Prostate gland (tissue), 2 donors: Measurements from ENCODE around the gene AEN. TPM values are rescaled to one million over a fixed set of nuclear protein-coding genes. Genes with fewer than 3 reads are reported as not detected.

Experiments used
- DNase-seq: peaks from one replicate; pipeline ENCODE4 v3.0.0-alpha.2; 2019; ENCODE audit warnings: low spot score
- H3K27ac ChIP-seq, 2 donors: fragments of 200-600 bp; sonication (generic); 2 replicates each; pipeline ENCODE4 v1.5.1; 2017 to 2019
- H3K27me3 ChIP-seq: fragments of 200-600 bp; sonication (generic); replicated peaks from 2 replicates; pipeline ENCODE4 v1.5.1; 2019; ENCODE audit not compliant: insufficient read depth
- H3K36me3 ChIP-seq, 2 donors: fragments of 200-600 bp; sonication (generic); 1 replicate in 1 of 2; 2 replicates in 1 of 2; pipeline versions ENCODE4 v1.5.1 to v1.8.1; 2017 to 2019
- H3K4me1 ChIP-seq: fragments of 200-600 bp; sonication (generic); replicated peaks from 2 replicates; pipeline ENCODE4 v1.5.1; 2019
- H3K4me3 ChIP-seq, 2 donors: fragments of 200-600 bp; sonication (generic); 2 replicates each; pipeline ENCODE4 v1.5.1; 2017 to 2019
- H3K9me3 ChIP-seq: fragments of 200-600 bp; sonication (generic); 2 replicates; pipeline ENCODE4 v1.5.1; 2017
- CTCF ChIP-seq, 4 experiments: fragments of 200-600 bp in 2 of 4; fragments of 450-650 bp in 2 of 4; sonication (generic) in 2 of 4; IDR thresholded peaks; 1 replicate in 3 of 4; 2 replicates in 1 of 4; pipeline ENCODE4 v1.5.1; 2016 to 2019; ENCODE audit warnings: antibody characterized with exemption in 4 of 4, mild to moderate bottlenecking in 2 of 4, moderate library complexity in 2 of 4
- POLR2A ChIP-seq: fragments of 450-650 bp; IDR thresholded peaks from one replicate; pipeline ENCODE4 v1.6.1; 2016; ENCODE audit warnings: antibody characterized with exemption, mild to moderate bottlenecking
- POLR2AphosphoS5 ChIP-seq: sonication (generic); formaldehyde crosslinking; IDR thresholded peaks from one replicate; pipeline ENCODE4 v1.6.1; 2017; ENCODE audit warnings: antibody characterized with exemption
- WGBS: methylation state at CpG from one replicate; pipeline ENCODE4 v1.1.5; 2018; 5-methylcytosine and 5-hydroxymethylcytosine counted together
- intact Hi-C: fragments of 100-400 bp; cut with DNase I; formaldehyde crosslinking; loops from one replicate; pipeline ENCODE4 v1.14.2; 2022
- total RNA-seq, 2 donors: library from RNA; depleted of rRNA; stranded (reverse); fragments of >200 nt; gene quantifications; one replicate each; pipeline ENCODE4 v1.1.0, GENCODE V29; 2016

AEN gene
- total RNA-seq, 2 donors from 2014 or later, result 20.4 to 30.4 TPM

- TF ChIP-seq POLR2AphosphoS5 (peak; percentile 76), POLR2A (no peak)
- 38% methylated on average over 6 of the region's 6 CpGs for WGBS
- no peaks in the 10 kb centered on the region for H3K27me3 ChIP-seq
- no peak for DNase-seq
- no peaks in the 10 kb centered on the region for H3K9me3 ChIP-seq
- intact Hi-C loops, result no loop called here
- H3K27ac ChIP-seq, result peak overlapping the region; percentile 55 to 70
- no peaks in the 10 kb centered on the region for H3K36me3 ChIP-seq
- H3K4me1 ChIP-seq, result peaks cover 19% of the 10 kb centered on the region
- no peak overlapping the region for H3K4me3 ChIP-seq
Observed at GRCh38 chr15:88635318-88635717, 14.2 kb downstream of the AEN start.

GRCh38 chr15:88636050-88636449 is 14.9 kb downstream of the AEN start:
- intact Hi-C loops, result no loop called here
- Histone ChIP-seq H3K4me1 (peaks cover 19% of the 10 kb centered on the region), H3K27me3 (no peaks in the 10 kb centered on the region), H3K4me3 (no peak overlapping the region), H3K9me3 (no peaks in the 10 kb centered on the region), H3K27ac (peak overlapping the region; percentile 55 to 70), H3K36me3 (no peaks in the 10 kb centered on the region)
- peak; percentile 38 for TF ChIP-seq POLR2A
- TF ChIP-seq CTCF (IDR thresholded peaks at IDR 0.05), result no peak
- TF ChIP-seq POLR2AphosphoS5, result peak; percentile 58
- peak; percentile 58 for DNase-seq
- WGBS, result 65% methylated on average over 11 of the region's 11 CpGs

GRCh38 chr15:88636654-88637053 is 15.5 kb downstream of the AEN start:
- Histone ChIP-seq H3K27ac (peak overlapping the region; percentile 55 to 70), H3K4me1 (peaks cover 17% of the 10 kb centered on the region), H3K27me3 (no peaks in the 10 kb centered on the region), H3K9me3 (no peaks in the 10 kb centered on the region), H3K36me3 (no peaks in the 10 kb centered on the region), H3K4me3 (no peak overlapping the region)
- TF ChIP-seq CTCF (IDR thresholded peaks at IDR 0.05) (no peak), POLR2AphosphoS5 (no peak), POLR2A (no peak)
- intact Hi-C loops, result no loop called here
- no peak for DNase-seq
- WGBS, result 77% methylated on average over 5 of the region's 5 CpGs

- peak overlapping the region; percentile 95 to 96 for H3K27ac ChIP-seq
- TF ChIP-seq POLR2AphosphoS5 (no peak), CTCF (IDR thresholded peaks at IDR 0.05) (no peak), POLR2A (no peak)
Observed at GRCh38 chr15:88637436-88637835, 16.3 kb downstream of the AEN start.

GRCh38 chr15:88637841-88638625 is 16.9 kb downstream of the AEN start:
- 75% methylated on average over 7 of the region's 7 CpGs for WGBS
- Histone ChIP-seq H3K4me1 (peaks cover 16% of the 10 kb centered on the region), H3K36me3 (no peaks in the 10 kb centered on the region), H3K27me3 (no peaks in the 10 kb centered on the region), H3K27ac (peak overlapping the region; percentile 95 to 96), H3K9me3 (no peaks in the 10 kb centered on the region), H3K4me3 (peak overlapping the region; percentile 33 to 36)
- no peak for DNase-seq
- no peak for TF ChIP-seq POLR2AphosphoS5
- TF ChIP-seq CTCF (IDR thresholded peaks at IDR 0.05), result no peak
- intact Hi-C loops, result no loop called here

More at GRCh38 chr15:88637436-88637835, 16.3 kb downstream of the AEN start:
- H3K9me3 ChIP-seq, result no peaks in the 10 kb centered on the region
- intact Hi-C loops, result no loop called here
- WGBS, result 73% methylated on average over 7 of the region's 7 CpGs
- H3K27me3 ChIP-seq, result no peaks in the 10 kb centered on the region
- no peak overlapping the region for H3K4me3 ChIP-seq
- no peak for DNase-seq
- no peaks in the 10 kb centered on the region for H3K36me3 ChIP-seq
- peaks cover 16% of the 10 kb centered on the region for H3K4me1 ChIP-seq
